Fibroblast of mammary gland (primary cell): ENCODE results near the gene TANGO2.
A peak's percentile ranks its signal among the peaks of the same experiment; 100 is the strongest.

Experiments
- DNase-seq: peaks from one replicate; pipeline ENCODE4 v3.0.0-alpha.2; 2010; ENCODE audit warnings: low read depth
- H3K4me3 ChIP-seq: 2 replicates; pipeline ENCODE4 v1.5.1; 2011; ENCODE audit warnings: low read depth, mild to moderate bottlenecking, low read length, moderate library complexity; ENCODE audit not compliant: control insufficient read depth
- TF ChIP-seq, protein P1 (sequence below): conservative IDR thresholded peaks from 2 replicates; pipeline ENCODE4 v1.5.1; 2011; ENCODE audit warnings: low read depth, low read length, inconsistent platforms; ENCODE audit not compliant: control insufficient read depth, insufficient read depth

TANGO2 gene

DNA sequence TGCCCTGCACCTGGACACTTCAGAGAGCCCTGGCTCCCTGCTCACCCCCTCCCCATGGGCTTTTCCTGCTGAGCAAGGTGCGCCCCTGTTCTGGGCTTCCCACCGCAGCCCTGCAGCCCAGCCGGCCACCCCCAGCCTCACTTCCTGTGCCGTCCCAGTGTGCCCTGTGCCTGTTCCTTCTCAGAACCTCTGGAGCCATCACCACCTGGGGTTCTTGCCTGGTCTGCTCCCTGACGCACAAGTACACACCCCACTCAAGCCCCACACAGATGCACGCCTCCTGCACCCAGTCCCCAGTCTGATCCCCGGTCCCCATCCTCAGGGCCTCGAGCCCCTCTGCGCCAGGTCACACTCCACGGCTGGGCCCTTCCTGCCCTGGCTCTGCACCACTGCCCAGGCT is 35.3 kb downstream of the TANGO2 start:
- H3K4me3 ChIP-seq, result no peak overlapping the region
- no peak for DNase-seq
- TF ChIP-seq, protein P1, sequence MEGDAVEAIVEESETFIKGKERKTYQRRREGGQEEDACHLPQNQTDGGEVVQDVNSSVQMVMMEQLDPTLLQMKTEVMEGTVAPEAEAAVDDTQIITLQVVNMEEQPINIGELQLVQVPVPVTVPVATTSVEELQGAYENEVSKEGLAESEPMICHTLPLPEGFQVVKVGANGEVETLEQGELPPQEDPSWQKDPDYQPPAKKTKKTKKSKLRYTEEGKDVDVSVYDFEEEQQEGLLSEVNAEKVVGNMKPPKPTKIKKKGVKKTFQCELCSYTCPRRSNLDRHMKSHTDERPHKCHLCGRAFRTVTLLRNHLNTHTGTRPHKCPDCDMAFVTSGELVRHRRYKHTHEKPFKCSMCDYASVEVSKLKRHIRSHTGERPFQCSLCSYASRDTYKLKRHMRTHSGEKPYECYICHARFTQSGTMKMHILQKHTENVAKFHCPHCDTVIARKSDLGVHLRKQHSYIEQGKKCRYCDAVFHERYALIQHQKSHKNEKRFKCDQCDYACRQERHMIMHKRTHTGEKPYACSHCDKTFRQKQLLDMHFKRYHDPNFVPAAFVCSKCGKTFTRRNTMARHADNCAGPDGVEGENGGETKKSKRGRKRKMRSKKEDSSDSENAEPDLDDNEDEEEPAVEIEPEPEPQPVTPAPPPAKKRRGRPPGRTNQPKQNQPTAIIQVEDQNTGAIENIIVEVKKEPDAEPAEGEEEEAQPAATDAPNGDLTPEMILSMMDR, result no peak

DNA sequence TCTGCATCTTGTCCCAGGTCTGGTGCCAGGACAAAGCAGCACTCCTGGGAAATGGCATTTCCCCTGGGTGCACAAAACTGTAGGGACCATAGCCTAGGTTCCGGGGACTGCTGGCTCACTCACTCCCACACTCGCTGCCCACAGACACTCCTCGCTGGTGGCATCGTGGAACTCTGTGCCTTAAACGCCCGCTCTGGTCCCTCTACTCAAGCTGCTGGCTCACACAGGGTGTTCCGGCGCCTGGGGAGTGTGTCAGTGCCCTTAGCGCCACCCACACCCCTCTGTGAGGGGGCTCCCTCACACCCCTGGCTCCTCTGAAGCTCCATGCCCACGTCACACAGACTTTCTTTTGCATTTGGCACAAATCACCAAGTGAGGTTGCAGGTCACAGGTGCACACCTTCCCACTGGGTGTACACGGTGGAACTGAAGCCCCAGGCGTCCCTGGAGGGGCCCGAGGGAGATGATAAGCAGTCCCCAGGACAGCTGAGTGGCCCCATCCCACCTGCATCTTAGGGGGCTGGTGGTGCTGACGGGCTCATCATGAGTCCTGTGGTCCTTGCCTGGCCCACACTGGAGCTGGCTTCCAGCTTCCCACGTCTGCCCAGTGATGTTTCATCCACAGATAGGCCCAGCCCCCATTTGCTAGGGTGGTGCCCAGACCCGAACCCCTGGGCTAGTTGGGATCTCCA is 35.9 kb downstream of the TANGO2 start:
- no peak overlapping the region for H3K4me3 ChIP-seq
- TF ChIP-seq, protein P1, result no peak

DNA sequence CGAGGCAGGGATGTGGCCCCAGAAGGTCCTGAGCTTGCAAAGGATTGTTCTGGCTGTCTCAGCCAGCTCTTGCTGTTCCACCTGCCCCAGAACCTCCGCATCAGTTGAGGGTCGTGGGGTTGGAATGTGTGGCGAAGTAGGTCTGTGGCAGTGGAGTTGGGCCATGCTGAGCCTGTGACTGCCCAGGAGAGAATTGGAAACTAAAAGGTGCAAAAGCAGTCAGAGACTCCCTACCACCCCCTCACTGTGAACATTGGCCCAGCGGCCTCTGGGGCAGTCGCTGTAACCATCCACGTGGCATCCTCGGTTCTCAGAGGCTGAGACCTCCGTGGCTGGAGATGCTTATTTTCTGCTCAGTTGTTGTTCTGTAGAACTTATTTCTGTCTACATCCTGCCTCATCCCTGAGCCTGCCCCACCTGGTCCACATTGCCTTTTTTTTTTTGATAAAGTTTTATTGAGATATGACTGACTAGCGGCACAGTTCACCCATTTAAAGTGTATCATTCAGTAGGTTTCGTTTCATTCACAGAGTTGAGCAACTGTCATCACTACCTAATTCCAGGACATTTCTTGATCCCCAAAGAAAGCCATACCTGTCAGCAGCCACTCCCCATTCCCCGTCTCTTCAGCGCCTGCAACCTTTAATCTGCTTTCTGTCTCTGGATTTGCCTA is 36.8 kb downstream of the TANGO2 start:
- DNase-seq, result no peak
- H3K4me3 ChIP-seq, result no peak overlapping the region
- TF ChIP-seq, protein P1, result no peak

More for the DNA sequence above, 35.9 kb downstream of the TANGO2 start:
- no peak for DNase-seq

DNA sequence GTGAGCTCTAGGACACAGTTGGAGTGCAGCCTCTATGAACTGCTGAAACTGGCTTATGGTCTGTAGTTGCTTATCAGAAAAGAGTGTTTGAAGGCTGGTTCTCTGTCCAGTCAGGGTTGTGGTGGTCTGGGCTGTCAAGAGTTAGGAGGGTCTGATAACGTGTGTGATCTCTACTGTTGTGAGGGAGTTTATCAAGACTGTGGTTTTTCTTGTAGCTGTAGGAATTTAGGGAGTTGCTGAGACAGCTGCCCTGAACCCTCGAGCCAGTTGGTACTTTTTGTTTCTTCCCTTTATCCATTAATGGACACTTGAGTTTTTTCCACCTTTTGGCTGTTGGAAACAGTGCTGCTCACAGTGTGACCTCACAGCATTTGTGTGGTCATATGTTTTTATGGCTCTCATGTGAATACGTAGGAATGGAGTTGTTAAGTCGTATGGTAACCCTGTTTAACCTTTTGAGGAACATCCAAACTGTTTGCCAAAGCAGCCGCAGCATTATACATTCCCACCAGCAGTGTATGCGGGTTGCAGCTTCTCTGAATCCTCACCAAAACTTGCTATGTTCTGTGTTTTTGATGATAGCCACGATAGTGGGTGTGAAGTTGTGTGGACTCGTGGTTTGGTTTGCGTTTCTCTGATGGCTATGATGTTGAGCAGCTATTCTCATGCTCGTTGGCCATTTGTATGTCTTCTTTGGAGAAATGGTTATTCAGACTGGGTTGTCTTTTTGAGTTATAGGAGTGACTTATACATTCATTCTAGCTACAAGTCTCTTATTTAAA is 38.3 kb downstream of the TANGO2 start:
- DNase-seq, result no peak
- H3K4me3 ChIP-seq, result no peak overlapping the region
- TF ChIP-seq, protein P1, result no peak

DNA sequence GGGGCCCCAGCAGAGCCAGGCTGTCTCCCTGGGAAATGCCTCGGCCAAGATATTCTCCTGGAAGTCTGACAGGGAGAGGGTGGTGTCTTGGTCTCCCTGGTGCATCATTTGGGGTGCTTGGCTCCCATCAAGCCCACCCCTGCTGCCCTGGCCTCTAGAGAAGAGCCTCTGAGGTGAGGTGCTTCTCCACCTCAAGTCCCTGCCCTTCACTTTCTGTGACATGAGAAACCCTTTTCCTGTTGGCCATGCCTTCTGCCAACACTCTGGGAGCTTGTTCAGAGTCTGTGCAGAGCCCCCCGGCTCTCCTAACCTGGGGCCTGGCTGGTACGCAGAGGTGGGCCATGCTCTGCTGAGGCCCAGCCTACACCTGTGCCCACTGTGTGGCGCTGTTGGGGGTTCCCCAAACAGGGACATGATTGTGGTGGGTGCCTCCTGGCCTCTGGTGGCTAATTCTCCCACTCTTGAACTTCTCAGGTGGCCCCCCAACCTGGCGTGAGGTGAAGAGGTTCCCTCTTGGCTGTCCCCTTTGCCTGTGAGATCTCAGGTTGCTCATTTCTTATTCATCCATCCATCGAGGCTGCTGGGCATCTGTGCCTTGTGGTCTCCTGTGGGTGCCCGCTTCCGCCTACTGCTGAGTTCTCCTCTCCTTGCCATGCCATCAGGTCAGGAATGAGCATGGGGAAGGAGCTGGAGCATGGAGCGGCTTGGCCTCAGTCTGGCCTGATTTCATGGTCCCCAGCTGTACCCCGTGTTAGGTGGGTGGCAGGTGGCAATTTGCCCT is 40.0 kb downstream of the TANGO2 start:
- H3K4me3 ChIP-seq, result no peak overlapping the region
- DNase-seq, result no peak
- TF ChIP-seq, protein P1, result no peak

DNA sequence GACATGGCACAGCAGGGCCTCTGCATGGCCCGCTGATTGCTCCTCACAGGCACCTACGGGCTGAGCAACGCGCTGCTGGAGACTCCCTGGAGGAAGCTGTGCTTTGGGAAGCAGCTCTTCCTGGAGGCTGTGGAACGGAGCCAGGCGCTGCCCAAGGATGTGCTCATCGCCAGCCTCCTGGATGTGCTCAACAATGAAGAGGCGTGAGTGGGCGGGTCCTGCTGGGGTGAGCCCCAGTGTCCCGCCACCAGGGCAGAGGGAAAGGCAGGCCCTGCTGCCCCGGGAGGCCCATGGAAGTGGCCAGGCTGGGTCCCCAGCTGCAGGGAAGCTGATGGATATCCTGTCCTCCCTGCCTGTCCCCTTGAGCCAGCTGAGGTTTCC is 40.6 kb downstream of the TANGO2 start:
- H3K4me3 ChIP-seq, result no peak overlapping the region
- DNase-seq, result peak; percentile 57
- TF ChIP-seq, protein P1, result no peak
